Fibroblast of the conjunctiva (primary cell): ENCODE data around the gene TEX13D.

Source experiments
- DNase-seq: peaks from one replicate; pipeline ENCODE4 v3.0.0-alpha.2; 2010; ENCODE audit warnings: low read depth

Gene TEX13D

GRCh38 chrX:124348885-124349453 is 16.5 kb downstream of the TEX13D start:
- DNase-seq, result no peak

- no peak for DNase-seq
These were observed 22.2 kb downstream of the TEX13D start for GRCh38 chrX:124354648-124355047.

- DNase-seq, result no peak
These were observed 26.4 kb downstream of the TEX13D start for GRCh38 chrX:124358800-124359383.

GRCh38 chrX:124362072-124362471 is 29.6 kb downstream of the TEX13D start:
- DNase-seq, result no peak

GRCh38 chrX:124362761-124363160 is 30.3 kb downstream of the TEX13D start:
- no peak for DNase-seq

- DNase-seq, result no peak
These were observed 37.3 kb downstream of the TEX13D start for GRCh38 chrX:124369722-124370121.

GRCh38 chrX:124373348-124373747 is 40.9 kb downstream of the TEX13D start:
- no peak for DNase-seq

- DNase-seq, result no peak
These were observed 46.2 kb downstream of the TEX13D start for GRCh38 chrX:124378643-124379042.

- no peak for DNase-seq
These were observed 50.9 kb downstream of the TEX13D start for GRCh38 chrX:124383354-124383753.

GRCh38 chrX:124386401-124386800 is 53.9 kb downstream of the TEX13D start:
- no peak for DNase-seq
